ENCODE measurements around the gene CCDC30.
"Not testable (repeated sequence)": the region's sequence is repeated elsewhere in the genome, so short reads cannot be mapped to it uniquely, and the experiment has no call there.

The CCDC30 gene

GRCh38 chr1:42453386-42453785 lies 9.7 kb upstream of the CCDC30 start:
- no peak for DNase-seq

DNA sequence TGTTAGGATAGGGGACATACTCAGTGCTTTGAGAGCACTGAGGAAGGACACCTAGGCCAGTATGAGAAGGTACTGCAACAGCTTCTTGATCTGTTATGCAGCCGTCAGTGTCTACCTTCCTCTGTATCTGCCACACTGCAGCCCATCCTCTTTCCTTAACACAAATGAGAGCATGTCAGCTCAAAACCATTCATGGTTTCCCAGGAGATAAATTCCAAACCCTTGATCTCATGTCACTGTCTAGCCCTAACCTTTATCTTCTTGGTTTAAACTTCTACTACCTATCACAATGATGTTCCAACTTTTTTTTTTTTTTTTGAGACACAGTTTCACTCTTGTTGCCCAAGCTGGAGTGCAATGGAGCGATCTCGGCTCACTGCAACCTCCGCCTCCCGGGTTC lies 8.7 kb upstream of the CCDC30 start:
- DNase-seq: no peak

GRCh38 chr1:42456010-42456753 lies 6.9 kb upstream of the CCDC30 start, which contains the start of the genes PPCS and ZMYND12:
TSS of gene PPCS (plus strand) at chr1:42456543. CDS start at chr1:42456566, 23 bp downstream.
TSS of gene ZMYND12 (minus strand) at chr1:42456022. CDS start at chr1:42455997, 25 bp downstream.
- DNase-seq: peak; percentile 92

DNA sequence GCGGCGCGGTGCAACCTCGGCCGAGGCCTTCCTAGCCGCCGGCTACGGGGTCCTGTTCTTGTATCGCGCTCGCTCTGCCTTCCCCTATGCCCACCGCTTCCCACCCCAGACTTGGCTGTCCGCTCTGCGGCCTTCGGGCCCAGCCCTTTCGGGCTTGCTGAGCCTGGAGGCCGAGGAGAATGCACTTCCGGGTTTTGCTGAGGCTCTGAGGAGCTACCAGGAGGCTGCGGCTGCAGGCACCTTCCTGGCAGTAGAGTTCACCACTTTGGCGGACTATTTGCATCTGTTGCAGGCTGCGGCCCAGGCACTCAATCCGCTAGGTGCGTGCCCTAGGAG lies 6.4 kb upstream of the CCDC30 start:
- DNase-seq: peak; percentile 71

DNA sequence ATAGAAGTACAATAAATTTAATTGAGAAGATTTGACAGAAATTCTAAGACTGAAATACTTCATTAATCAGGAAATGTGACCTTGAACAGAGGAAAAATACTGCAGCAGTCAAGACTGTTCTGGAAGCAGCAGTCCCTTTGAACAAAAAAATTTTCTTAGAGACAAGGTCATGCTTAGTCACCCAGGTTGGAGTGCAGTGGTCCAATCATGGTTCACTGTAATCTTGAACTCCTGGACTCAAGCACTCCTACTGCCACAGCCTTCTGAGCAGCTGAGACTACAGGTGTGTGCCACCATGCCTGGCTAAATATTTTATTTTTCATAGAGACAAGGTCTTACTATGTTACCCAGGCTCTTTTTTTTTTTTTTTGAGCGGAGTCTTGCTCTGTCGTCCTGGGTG lies 1.9 kb upstream of the CCDC30 start:
- no peak for DNase-seq

- DNase-seq: no peak
Observed at GRCh38 chr1:42463921-42464320, 835 bp downstream of the CCDC30 start.

- no peak for DNase-seq
Observed at GRCh38 chr1:42466030-42466429, 2.9 kb downstream of the CCDC30 start.

GRCh38 chr1:42469727-42470126 lies 6.6 kb downstream of the CCDC30 start:
- DNase-seq: no peak

DNA sequence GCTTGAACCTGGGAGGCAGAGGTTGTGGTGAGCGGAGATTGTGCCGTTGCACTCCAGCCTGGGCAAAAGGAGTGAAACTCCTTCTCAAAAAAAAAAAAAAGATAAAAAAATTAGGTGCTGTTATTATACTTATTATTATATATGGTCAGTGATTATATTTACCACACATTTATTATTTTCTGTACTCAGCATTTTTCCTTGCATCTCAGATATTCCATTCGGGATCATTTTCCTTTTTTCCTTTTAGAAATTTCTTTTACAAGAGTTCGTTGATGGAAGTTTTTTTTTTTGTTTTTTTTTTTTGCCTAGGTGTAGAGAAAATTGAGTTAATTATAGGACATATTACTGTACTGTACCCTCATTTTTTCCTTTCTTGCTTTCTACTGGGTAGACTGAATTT lies 13.5 kb downstream of the CCDC30 start:
- no peak for DNase-seq

DNA sequence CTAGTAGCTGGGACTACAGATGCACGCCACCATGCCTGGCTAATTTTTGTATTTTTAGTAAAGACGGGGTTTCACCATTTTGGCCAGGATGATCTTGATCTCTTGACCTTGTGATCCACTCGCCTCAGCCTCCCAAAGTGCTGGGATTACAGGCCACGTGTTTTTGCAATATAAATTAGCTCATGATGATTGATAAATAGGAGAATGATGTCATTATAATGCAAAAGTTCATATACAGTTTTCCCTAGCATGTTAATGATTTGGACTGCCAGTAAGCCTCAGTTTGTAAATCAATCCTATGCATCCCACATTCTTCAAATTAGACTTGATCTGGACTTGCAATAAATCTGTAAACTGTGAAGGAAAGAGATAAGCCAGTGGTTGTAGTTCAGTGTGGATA lies 14.3 kb downstream of the CCDC30 start:
- DNase-seq: not testable (repeated sequence)

- no peak for DNase-seq
Observed at GRCh38 chr1:42477775-42478174, 14.7 kb downstream of the CCDC30 start.

DNA sequence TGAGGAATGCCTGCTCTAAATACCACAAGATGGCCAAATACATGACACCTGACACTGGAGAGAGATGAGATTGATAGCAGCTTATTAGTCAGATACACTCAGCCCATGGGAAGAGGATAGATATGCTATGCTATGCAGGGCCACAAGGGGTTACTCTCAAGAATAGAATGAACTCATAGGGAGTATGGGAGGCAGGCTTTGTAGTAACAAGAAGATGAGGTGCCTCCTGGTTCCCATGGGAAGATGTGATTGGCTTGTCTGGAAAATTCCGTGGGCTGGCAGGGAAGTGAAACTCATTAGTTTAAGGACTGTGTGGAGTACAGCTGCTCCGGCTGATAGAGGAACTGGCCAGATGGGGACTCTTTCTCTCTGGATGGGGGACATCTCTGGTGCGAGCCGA lies 16.5 kb downstream of the CCDC30 start:
- no peak for DNase-seq

GRCh38 chr1:42480921-42481320 lies 17.8 kb downstream of the CCDC30 start:
- DNase-seq: no peak

DNA sequence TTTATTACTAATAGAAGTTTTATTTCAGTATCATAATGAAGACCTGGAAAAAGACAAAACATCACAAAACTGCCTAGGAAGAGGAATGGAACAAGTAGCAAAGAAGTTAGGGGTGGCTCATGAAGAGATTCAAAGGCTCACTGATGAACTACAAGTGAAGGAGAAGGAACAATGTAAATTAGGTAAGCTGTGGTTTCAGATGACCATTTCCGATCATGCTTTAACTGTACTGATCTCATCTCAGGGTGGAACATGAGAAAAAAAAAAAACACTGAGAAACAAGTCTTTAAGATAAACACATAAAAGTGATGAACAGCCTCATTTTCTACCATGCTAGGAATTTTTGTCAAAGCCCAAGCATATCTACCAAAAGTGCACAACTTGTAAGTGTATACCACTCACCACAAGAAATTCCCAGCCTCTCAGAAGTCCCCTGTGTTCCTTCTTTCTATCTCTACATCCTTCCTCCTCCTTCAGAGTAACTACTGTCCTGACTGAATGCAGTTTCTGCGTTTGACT lies 19.6 kb downstream of the CCDC30 start:
- DNase-seq: no peak

GRCh38 chr1:42484382-42484781 lies 21.3 kb downstream of the CCDC30 start:
- no peak for DNase-seq

- no peak for DNase-seq
Observed at GRCh38 chr1:42490237-42490636, 27.2 kb downstream of the CCDC30 start.

DNA sequence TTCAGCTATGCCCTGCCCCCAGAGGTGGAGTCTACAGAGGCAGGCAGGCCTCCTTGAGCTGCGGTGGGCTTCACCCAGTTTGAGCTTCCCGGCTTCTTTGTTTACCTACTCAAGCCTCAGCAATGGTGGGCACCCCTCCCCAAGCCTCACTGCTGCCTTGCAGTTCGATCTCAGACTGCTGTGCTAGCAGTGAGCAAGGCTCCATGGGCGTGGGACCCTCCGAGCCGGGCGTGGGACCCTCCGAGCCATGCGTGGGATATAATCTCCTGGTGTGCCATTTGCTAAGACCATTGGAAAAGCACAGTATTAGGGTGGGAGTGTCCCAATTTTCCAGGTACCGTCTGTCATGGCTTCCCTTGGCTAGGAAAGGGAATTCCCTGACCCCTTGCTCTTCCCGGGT lies 38.9 kb downstream of the CCDC30 start:
- DNase-seq: not testable (repeated sequence)

GRCh38 chr1:42504535-42505128 lies 41.5 kb downstream of the CCDC30 start:
- no peak for DNase-seq

DNA sequence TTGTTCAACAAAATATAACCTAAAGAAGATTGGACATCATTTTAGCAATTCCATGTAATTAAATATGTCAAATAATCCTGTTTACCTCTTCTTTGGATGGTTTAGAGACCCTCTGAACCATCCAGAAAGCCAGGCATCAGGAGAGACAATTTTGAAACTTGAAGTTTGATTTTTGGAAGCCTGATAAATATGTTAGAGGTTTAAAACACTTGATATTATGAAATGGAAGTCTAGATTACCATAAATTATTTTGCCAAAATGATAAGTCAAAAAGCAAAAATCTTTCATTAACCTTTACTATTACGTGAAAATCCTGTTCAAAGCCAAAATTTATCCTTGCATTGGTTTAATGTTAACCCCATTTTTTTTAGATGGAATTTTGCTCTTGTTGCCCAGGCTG lies 43.5 kb downstream of the CCDC30 start:
- DNase-seq: no peak

- DNase-seq: not testable (repeated sequence)
Observed at GRCh38 chr1:42511581-42512155, 48.6 kb downstream of the CCDC30 start.

GRCh38 chr1:42518908-42519307 lies 55.8 kb downstream of the CCDC30 start:
- no peak for DNase-seq

- DNase-seq: no peak
Observed at GRCh38 chr1:42523171-42523570, 60.1 kb downstream of the CCDC30 start.

- no peak for DNase-seq
Observed at GRCh38 chr1:42524330-42524729, 61.2 kb downstream of the CCDC30 start.

DNA sequence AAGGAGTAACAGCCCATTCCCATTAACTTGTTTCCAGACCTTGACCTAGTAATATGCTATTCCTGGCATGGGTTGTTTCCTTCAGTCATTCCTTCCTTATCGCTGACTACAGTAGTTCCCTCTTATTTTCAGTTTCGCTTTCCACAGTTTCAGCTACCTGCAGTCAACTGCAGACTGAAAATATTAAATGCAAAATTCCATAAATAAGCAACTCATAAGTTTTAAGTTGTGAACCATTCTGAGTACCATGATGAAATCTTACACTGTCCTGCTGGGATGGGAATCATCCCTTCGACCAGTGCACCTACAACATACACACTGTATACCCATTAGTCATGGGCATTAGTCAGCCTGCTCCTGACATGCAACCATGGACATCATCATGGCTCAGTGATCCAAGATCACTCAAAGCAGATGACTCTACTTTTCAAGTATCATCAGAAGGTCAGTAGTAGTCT lies 66.7 kb downstream of the CCDC30 start:
- DNase-seq: peak; percentile 16
